ENCODE results near the gene C17orf75.
A peak's percentile ranks its signal among the peaks of the same experiment; 100 is the strongest.
"Not testable (repeated sequence)": the region's sequence is repeated elsewhere in the genome, so short reads cannot be mapped to it uniquely, and the experiment has no call there.

The C17orf75 gene

DNA sequence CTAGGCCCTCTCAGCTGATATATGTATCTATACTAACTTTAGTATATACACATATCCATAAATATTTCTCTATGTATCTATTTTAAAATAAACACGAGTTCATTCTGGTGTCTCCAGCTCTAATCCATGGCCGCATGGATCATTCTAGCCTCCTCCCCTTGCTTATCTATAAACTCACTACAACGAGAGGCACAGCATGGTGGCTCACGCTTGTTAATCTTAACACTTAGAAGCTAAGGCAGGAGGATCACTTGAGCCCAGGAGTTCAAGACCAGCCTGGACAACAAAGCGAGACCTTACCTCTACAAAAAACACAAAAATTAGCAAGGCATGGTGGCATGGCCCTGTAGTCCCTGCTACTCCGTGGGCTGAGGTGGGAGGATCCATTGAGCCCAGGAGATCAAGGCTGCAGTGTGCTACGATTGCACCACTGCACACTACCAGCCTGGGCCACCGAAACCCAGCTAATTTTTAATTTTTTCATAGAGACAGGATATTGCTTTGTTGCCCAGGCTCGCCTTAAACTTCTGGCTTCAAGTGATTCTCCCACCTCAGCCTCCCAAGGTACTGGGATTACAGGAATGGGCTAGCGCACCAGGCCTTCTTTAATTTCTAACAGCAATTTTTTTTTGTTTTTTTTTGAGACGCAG lies 4.1 kb upstream of the C17orf75 start:
- no peak for DNase-seq (ENCODE audit: low read depth)

DNA sequence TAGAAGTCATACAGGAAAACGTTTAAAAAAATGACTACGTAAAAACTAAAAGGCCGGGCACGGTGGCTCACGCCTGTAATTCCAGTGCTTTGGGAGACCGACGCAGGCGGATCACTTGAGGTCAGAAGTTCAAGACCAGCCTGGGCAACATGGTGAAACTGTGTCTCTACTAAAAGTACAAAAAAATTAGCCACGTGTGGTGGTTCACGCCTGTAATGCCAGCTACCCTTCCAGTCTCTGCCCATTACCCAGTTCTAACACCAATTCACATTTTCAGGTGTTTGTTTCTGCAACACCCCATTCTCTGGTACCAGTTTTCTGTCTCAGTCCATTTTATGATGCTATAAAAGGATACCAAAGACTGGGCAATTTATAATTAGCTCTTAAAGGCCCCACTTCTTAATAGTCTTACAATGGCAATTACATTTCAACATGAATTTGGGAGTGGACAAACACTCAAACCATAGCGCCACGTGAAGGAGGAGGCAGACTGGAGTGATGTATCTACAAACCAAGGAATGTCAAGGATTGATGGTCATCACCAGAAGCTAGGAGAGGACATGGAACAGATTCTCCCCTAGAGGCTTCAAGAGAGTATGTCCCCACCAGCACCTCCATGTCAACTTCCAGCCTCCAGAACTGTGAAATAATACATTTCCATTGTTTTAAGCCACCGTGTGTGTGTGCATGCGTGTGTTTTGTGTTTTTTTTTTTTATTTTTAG lies 791 bp upstream of the C17orf75 start:
- DNase-seq (ENCODE audit: low read depth), result no peak

DNA sequence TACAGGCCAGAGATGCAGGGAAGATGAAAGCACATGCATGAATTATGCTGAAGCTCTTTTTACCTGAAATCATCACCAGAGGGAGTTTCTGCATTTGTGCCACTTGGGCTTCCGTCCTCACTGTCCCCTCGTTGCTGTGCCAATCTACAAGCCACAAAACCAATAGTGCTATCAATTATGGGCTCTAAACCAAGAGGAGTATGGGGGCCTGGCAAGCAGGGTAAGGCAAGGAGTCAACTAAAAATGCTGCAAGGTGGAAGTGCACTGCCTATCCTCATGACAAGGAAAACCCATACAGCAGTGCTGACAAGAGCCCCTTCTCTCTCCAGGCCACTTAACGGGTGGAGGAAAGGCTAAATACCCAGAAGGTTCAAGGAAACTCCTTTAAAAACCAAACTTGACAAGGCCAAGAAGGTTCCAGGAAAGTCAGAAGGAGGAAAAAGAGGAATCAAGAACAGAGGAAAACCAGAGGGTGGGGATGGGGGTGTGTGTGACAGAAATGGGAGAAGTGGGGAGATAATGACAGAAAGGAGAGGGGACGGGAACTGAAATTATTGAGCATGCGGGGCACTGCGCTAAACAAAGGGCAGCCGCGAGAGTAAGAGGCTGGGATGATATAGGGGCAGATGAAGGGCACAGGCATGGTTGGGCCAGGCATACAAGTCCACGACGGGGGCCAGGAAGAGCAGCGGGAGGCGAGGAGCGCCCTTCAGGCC lies 674 bp downstream of the C17orf75 start:
- no peak for DNase-seq (ENCODE audit: low read depth)

DNA sequence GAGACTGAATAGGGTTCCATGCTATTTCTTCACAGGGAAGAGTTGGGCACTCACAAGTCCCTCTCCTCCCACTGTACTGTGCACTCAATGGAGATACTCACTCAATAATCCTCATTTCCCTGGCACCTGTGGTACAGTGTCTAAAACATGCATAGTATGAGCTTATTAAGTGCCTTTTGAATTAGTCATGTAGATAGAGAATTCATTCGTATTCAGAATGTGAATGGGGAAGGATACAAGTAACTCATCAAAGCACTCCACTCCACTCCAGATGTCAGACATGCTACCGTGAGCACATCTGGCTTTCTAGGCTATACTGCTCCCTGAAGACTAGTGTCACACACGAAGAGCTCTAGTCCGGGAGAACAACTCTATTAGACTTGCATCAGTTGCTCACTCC lies 6.3 kb downstream of the C17orf75 start:
- no peak for DNase-seq (ENCODE audit: low read depth)

DNA sequence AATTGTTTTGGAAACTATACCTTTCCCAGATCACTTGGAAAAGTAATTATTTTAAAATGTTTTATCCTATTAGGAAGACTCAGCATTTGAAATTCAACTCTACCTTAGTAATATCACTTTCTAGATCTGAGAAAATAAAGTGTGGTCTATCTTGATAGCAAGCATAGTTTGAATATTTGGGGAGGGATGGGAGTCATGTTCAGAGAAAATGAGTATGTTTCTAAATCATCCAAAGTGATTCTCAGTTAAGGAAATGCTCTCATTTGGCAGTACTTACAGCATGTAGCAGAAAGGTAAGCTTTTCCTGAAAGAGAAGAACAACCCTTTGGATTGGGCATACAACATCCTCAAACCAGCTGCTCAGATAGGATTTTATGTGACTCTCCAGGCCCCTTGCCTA lies 6.9 kb downstream of the C17orf75 start:
- DNase-seq (ENCODE audit: low read depth), result no peak

DNA sequence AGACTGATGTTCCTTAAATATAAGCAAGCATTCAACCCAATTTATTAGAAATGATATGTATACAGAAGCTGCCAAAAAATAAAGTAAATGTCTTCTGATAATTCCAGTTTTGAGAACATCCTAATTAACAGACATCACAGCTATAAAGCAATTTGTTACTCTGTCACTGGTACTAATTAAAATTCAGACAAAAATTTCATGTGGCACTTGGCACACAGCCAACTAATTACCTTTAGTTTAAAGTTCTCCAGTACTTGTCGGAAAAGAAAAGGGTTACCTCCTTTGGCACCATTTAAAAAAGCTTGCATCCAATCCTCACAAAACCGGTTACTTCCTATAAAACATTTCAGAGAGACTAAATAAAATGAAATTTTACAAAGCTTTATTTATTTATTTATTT lies 8.8 kb downstream of the C17orf75 start:
- no peak for DNase-seq (ENCODE audit: low read depth)

DNA sequence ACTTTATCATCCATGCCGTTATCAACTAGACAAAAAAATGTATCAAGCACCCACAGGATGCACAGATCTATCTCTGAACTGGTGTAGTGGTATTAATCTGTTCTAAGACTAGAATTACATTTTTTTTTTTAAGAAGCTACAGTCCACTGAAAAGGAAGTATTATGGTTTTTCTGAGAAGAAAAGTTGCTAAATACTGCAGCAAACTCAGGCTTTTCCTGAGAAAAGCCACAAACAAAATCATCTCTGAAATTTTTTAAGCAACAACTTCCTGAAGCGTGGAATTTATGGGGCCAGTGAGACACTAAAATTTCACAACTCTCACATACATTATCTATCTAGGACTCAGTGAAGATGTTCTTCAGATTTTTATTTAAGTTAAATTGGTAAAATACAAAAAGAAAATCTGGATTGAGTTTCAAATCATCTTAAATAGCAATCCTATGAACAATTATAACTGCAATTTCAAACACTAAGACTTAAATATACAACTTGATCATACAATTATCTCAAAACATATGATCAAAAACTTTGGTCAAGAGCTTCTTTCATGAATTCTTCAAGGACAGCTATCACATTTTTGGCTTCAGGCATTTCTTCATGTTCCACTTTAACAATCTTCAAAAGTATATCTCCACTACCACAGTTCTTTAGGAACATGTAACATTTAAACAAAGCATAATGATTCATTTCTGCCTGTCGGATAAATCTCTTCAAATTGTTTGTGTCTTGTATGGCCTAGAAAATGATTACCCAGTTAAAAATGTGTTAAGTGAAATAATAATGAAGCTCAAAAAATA lies 10.5 kb downstream of the C17orf75 start:
- DNase-seq (ENCODE audit: low read depth), result no peak

DNA sequence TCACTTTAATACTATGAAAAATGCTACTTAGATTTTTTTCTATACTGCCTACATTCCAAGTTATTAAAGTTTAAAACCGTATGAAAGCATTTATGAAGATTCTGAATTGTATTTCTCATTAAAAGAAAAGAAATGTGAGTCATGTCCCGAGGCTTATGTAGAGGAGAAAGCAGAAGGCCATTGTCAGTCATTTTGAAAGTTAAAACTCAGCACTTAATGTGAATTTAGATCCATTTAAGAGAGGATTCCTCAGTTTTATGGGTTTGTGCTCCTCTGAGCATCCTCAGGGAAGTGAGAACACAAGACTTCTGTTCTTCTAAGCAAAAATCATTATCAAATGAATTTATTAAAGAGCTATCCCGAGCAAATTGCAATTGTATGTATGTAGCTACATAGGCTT lies 11.8 kb downstream of the C17orf75 start:
- no peak for DNase-seq (ENCODE audit: low read depth)

DNA sequence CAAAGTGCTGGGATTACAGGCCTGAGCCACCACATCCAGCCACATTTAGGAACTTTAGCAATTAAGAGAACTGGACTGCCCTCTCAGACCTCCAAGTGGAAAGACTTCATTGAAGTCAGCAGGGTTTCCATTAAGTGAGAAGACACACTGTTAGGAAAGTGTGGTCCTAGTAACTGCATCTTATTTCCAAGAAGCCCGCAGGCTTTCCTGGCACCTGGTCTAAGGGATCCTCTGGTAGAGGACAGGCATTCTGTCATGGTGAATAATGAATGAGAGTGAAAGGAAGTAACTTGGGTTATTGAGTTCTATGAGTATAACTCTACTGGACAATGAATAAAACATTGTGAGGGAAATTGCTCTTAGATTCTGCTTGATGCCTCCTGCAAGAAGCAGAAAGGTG lies 14.1 kb downstream of the C17orf75 start:
- DNase-seq (ENCODE audit: low read depth), result no peak

DNA sequence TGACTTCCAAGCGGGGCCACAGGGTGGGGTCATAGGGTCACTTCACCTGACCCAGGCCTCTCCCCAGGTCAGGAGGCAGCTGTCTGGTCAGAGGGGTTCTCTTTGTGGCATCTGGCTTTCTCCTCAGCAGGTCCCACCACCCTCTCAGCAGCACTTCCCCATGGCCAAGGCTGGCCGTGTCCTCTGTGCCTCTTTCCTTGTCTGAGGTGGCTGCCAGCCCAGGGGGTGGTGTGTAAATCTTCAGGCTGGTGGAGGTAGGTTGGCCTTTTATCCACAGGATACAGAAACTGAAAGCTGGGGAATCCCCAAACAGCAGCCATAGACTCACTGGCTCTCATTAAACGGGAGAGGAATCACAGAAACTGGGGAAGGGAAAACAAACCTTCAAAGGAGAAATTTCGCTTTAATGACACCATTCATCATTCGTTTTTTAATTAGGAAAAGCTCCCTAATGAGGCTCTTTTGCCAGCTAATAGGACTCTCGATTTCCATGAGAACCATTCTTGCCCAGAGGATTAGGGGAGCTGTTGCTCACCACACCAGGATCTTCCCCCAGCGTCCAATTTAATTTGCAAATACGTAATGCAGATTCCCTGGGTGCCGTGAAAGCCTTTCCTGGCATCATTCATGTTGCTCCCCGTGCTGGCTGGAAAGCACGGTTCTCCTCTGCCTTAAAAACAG lies 18.0 kb downstream of the C17orf75 start:
- no peak for DNase-seq (ENCODE audit: low read depth)

DNA sequence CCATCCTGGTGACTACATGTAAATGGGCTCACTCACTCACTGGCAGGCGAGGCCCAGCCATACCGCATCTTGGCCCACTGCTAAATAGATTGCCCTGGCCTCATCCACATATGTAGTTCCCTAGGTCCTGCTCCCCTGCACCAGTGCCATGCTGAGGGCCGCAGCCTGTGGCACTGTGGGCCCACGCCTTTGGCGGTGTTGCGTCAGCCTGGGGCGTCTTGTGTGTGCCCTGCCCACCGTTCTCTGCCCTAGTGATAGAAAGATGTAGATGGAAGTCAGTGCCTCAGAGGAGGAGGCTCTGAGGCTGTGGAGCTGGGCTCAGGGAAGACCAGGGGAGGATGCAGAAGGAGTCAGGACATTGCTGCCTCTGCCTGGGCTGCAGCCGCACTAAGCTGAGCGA lies 18.9 kb downstream of the C17orf75 start:
- no peak for DNase-seq (ENCODE audit: low read depth)

DNA sequence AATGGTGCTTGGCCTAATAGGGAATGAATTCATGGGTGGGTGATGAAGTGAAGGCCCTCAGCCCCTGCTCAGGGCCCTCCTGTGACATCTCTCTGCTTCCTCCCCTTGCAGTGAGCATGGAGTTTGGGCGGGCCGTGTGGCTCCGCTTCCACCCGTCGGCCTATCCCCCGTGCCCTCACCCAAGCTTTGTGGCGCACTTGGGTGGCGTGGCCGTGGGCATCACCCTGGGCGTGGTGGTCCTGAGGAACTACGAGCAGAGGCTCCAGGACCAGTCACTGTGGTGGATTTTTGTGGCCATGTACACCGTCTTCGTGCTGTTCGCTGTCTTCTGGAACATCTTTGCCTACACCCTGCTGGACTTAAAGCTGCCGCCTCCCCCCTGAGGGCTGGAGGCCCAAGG lies 21.1 kb downstream of the C17orf75 start:
- no peak for DNase-seq (ENCODE audit: low read depth)

DNA sequence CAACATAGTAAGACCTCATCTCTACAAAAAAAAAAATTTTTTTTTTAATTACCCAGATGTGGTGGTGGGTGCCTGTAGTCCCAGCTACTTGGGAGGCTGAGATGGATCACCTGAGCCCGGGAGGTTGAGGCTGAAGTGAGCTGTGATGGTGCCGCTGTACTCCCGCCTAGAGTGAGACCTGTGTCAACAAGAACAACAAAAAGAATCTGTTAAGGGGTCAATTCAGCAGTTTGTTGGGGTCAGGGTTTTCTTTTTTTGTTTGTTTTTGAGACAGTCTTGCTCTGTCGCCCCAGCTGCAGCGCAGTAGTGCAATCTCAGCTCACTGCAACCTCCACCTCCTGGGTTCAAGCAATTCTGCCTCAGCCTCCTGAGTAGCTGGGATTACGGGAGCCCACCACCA lies 21.9 kb downstream of the C17orf75 start:
- not testable (repeated sequence) for DNase-seq (ENCODE audit: low read depth)

DNA sequence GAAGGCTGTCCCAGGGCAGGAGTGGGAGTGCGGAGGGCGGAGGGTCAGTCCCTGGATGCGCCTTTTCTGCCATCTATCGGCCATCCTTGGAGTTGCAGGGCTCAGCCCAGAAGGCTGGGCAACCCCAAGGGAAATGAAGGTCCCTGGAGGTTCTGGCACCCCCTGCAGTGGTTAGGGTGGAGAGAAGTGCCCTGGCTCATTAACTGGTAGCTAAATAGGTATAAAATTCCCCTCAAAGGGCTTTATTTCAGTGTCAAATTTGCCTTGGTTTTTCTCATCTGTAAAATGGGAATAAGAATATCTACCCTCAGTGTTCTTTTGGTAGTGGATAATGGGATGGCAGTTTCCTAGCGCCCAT lies 22.4 kb downstream of the C17orf75 start:
- peak; percentile 76 for DNase-seq (ENCODE audit: low read depth)

DNA sequence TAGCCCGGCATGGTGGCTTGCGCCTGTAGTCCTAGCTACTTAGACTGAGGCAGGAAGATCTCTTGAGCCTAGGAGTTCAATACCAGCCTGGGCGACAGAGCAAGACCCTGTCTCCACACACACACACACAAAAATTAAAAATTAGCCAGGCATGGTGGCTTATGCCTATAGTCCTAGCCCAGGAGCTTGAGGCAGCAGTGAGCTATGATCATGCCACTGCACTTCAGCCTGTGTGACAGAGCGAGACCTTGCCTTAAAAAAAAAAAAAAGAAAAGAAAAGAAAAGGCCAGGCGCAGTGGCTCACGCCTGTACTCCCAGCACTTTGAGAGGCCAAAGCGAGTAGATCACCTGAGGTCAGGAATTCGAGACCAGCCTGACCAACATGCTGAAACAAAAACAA lies 23.9 kb downstream of the C17orf75 start:
- DNase-seq (ENCODE audit: low read depth), result no peak

DNA sequence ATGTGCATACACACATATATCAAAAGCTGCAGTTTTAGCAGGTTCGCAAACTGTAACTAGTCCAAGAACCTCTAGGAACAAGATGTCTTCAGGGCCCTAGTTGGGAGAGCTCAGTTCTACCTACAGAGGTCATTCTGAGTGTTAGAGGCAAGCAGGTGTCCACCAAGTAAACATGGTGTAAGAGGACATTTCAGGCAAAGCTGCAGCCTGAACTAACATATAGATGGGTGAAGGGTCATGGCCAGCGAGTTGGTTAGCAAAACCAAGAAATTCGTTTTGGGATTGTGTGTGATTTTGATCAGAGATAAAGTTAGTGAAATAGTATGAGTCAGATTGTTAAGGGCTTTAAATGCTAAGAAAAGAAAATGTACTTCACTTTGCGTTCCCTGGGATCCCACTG lies 24.6 kb downstream of the C17orf75 start:
- DNase-seq (ENCODE audit: low read depth), result no peak

DNA sequence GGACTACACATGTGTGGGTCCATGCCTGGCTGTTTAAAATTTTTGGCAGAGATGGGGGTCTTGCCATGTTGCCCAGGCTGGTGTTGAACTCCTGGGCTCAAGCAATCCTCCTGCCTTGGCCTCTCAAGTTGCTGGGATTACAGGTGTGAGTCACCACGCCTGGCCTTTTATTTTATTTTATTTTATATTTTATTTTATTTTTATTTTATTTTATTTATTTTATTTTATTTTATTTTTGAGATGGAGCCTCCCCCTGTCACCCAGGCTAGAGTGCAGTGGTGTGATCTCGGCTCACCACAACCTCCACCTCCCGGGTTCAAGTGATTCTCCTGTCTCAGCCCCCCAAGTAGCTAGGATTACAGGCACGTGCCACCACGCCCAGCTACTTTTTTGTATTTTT lies 25.3 kb downstream of the C17orf75 start:
- not testable (repeated sequence) for DNase-seq (ENCODE audit: low read depth)

DNA sequence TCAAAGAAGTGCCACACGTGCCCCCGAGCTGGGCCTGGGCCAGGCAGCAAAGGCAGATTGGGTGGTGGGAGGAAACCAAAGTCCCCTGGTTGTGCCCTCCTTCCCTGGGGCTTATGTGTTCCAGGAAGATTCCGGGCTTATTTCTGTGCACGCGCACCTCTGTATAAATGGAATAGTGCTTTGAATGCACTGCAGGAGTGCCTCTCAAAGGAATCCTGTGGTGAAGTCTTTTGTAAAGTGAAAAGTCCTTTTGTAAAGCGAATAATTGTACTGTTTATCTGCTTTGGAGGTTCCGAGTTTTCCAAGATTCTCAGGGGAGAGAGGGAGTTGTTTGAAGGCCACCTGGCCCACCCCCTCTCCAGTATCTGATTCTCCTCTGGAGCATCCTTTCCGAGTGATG lies 26.8 kb downstream of the C17orf75 start:
- no peak for DNase-seq (ENCODE audit: low read depth)

DNA sequence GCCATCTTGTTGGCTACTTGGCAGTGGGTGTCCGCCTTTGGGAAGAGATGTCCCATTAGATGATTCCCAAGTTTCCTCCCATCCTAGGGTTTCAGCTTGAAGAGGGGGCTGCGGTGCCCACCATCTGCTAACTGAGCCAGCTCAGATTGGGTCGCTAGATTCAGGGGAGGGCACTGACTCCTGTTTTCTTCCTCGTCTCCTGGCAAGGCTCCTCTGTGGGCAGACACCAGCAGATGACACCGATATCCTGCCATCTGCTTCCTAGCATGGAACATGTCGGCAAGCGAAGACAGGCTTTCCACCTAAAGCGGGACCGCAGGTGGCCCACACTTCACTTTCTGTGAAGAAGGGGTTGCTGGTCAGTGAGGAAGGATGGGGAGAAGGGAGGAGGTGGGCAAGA lies 27.3 kb downstream of the C17orf75 start:
- DNase-seq (ENCODE audit: low read depth), result no peak

DNA sequence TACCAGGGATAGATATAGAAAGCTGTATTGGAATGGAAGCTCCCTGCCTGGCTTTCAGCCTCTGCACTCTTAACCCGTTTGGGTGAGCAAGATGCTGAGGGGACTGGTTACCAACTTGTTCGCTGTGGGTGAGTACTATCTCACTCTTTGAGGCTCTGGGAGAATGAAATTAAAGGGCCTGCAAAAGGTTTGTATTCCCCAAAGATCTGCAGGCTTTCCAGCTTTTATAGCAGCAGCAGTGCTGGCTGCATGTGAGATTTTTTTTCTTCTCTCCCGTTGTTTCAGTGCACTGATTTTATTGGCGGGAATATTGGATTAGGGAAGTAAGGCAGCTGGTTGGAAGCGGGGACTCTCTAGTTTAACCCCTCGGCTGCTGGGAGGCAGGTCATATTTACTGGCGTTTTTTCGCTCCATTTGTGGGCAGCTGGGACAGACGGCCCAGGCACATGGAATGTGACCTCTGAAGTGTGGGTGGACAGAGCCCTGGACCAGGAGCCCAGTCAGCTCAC lies 30.9 kb downstream of the C17orf75 start:
- DNase-seq (ENCODE audit: low read depth), result no peak

DNA sequence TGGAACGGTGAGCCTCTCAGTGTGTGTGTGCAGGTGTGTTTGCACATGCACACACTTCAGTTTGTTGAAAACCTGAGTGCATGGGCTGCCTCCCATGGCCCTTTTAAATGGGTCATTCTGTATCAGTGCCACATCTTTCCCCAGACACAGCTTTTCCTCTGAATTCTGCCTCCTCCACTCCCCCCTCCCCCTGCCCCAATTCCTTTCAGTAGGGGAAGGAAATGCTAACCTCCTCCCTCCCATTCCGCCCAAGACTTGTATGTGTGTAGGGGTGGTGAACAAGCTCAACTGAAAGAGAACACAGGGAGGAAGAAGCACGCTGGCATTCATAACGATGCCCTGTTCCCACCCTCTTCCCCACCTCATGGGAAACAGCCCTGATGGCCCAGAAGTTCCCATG lies 34.3 kb downstream of the C17orf75 start:
- DNase-seq (ENCODE audit: low read depth), result no peak

DNA sequence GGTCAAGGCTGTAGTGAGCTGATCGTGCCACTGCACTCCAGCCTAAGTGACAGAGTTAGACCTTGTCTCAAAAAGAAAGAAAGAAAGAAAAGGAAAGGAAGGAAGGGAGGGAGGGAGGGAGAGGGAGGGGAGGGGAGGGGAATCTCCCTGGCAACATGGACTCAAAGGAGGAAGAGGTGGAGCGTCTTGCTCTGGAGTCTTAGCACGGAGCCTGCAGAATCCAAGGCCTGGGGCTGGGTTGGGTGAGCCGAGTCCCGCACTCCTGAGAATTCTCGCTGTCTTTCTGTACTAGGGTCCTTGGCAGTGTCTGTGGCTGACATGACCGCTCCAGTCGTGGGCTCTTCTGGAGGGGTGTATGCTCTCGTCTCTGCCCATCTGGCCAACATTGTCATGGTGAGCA lies 36.9 kb downstream of the C17orf75 start:
- DNase-seq (ENCODE audit: low read depth), result no peak

All from activated T-cell treated with anti-CD3 and anti-CD28 coated beads for 48 hours (primary cell).